Measurements from ENCODE around the gene B3GAT1.

DNA sequence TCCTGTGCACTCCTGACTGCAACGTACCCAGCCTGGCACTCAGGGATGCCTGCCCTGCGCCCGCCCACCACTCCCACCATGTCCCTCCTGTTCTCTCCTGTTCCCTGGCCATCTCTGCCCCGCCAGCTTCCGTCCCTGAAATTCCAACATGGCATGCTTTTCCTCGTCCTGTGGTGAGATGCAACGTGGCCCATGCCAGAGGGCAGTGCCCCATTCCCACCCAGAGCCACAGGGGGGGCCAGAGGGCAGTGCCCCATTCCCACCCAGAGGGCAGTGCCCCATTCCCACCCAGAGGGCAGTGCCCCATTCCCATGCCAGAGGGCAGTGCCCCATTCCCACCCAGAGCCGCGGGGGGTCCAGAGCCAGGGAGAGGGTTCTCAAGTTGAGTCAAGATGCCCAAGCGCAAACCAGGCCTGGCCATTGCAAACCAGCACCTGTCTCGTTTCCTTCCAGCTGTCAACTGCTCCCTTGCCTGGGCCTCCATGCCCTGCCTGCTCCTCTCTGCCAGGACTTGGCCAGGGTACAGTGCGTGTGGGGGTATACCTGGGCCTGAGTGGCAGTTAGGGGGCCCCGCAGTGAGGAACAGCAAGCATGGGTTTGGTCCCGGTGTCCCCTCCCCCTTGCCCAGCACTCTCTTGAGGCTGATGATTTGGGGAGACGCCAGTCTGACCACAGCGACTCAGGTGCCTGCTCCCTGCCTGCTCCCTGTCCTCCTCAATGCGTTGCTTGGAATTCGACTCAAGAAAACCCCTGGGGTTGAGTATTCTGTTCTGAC, 14.6 kb downstream of the B3GAT1 start:
- TF ChIP-seq EZH2phosphoT487 (IDR thresholded peaks at IDR 0.05; ENCODE audit: low read depth), result no peak
- TF ChIP-seq, protein P1, sequence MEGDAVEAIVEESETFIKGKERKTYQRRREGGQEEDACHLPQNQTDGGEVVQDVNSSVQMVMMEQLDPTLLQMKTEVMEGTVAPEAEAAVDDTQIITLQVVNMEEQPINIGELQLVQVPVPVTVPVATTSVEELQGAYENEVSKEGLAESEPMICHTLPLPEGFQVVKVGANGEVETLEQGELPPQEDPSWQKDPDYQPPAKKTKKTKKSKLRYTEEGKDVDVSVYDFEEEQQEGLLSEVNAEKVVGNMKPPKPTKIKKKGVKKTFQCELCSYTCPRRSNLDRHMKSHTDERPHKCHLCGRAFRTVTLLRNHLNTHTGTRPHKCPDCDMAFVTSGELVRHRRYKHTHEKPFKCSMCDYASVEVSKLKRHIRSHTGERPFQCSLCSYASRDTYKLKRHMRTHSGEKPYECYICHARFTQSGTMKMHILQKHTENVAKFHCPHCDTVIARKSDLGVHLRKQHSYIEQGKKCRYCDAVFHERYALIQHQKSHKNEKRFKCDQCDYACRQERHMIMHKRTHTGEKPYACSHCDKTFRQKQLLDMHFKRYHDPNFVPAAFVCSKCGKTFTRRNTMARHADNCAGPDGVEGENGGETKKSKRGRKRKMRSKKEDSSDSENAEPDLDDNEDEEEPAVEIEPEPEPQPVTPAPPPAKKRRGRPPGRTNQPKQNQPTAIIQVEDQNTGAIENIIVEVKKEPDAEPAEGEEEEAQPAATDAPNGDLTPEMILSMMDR (IDR thresholded peaks at IDR 0.05; ENCODE audit: low read depth, low read length), result no peak

All from OCI-LY3 (cell line).